Esophagus muscularis mucosa (tissue), 4 donors: Measurements from ENCODE around the gene STT3B. TPM values are rescaled to one million over a fixed set of nuclear protein-coding genes. Genes with fewer than 3 reads are reported as not detected.

ENCODE experiments used
- DNase-seq: peaks from one replicate; pipeline ENCODE4 v3.0.0-alpha.2; 2017; ENCODE audit errors: extremely low spot score
- H3K27ac ChIP-seq, 4 donors: fragments of 200-600 bp; sonication (generic); replicated peaks in 1 of 4; 1 replicate in 3 of 4; 2 replicates in 1 of 4; pipeline ENCODE4 v1.5.1; 2016 to 2019; ENCODE audit warnings: mild to moderate bottlenecking in 1 of 4
- H3K27me3 ChIP-seq, 4 donors: fragments of 200-600 bp; sonication (generic); one replicate each; pipeline versions ENCODE4 v1.5.1 to v1.6.0; 2016 to 2019
- H3K36me3 ChIP-seq, 4 donors: fragments of 200-600 bp; sonication (generic); one replicate each; pipeline ENCODE4 v1.5.1; 2016 to 2019
- H3K4me1 ChIP-seq, 4 donors: fragments of 200-600 bp; sonication (generic); one replicate each; pipeline ENCODE4 v1.5.1; 2016 to 2019
- H3K4me3 ChIP-seq, 4 donors: fragments of 200-600 bp; sonication (generic); 1 replicate in 2 of 4; 2 replicates in 2 of 4; pipeline ENCODE4 v1.5.1; 2016 to 2019; ENCODE audit warnings: mild to moderate bottlenecking in 4 of 4, moderate library complexity in 1 of 4
- H3K9me3 ChIP-seq, 4 donors: fragments of 200-600 bp; sonication (generic); 1 replicate in 3 of 4; 2 replicates in 1 of 4; pipeline ENCODE4 v1.5.1; 2016 to 2019
- EP300 ChIP-seq: sonication (generic); formaldehyde crosslinking; IDR thresholded peaks from one replicate; pipeline ENCODE4 v1.6.1; 2017; ENCODE audit warnings: antibody characterized with exemption
- POLR2A ChIP-seq: fragments of 450-650 bp; IDR thresholded peaks from one replicate; pipeline ENCODE4 v1.6.1; 2017; ENCODE audit warnings: antibody characterized with exemption, moderate library complexity, mild to moderate bottlenecking, low read depth
- POLR2AphosphoS5 ChIP-seq, 2 donors: sonication (generic); formaldehyde crosslinking; IDR thresholded peaks; one replicate each; pipeline ENCODE4 v1.6.1; 2017; ENCODE audit warnings: antibody characterized with exemption in 2 of 2
- WGBS: methylation state at CpG from one replicate; pipeline ENCODE4 v1.1.5; 2018; 5-methylcytosine and 5-hydroxymethylcytosine counted together
- intact Hi-C: fragments of 100-400 bp; cut with DNase I; formaldehyde crosslinking; loops from one replicate; pipeline ENCODE4 v1.15.1; 2023
- total RNA-seq, 4 donors: library from RNA; depleted of rRNA; stranded (reverse); fragments of >200 nt; gene quantifications; one replicate each; pipeline versions ENCODE4 v1.1.0 to v1.2.1, GENCODE V29; 2016
- TF ChIP-seq, protein P1 (sequence below), 3 experiments: fragments of 200-600 bp in 2 of 3; fragments of 450-650 bp in 1 of 3; sonication (generic) in 2 of 3; IDR thresholded peaks; one replicate each; pipeline ENCODE4 v1.5.1; 2017 to 2019; ENCODE audit warnings: antibody characterized with exemption in 3 of 3, mild to moderate bottlenecking in 2 of 3, moderate library complexity in 1 of 3

The STT3B gene
- total RNA-seq, 4 donors from 2014 or later: 58.8 to 74.3 (median 69.3) TPM

DNA sequence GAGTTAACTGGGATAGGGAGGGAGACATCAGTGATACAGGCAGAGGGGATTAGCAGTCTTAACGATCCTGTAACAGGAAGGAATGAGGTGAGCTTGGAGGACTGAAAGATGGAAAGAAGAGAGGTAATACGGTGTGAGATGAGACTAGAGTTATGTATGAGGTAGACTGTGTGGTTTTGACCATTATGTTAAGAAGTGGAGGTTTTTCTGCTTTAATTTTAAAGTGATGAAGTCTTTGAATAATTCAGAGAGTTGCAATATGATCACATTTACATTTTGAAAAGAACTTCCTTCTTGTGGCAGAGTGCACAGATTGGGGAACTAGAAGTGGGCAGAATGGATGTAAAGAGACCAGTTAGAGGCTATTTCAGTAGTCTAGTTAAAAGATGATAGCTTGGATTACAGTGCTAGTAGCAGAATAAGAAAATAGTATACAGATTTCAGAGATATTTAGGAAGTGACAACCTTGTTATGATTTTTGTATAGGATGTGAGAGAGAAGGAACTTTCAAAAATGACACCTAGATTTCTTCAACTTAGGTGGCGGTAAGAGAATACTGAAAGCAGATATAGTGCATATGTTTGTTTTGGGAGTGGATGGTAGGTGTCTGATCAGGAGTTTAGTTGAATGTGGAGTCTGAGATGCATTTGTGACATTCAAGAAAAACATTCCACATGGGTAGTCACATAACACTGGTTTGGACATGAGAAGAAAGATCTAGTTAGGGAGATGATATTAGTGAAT lies 40.5 kb downstream of the STT3B start:
- intact Hi-C loops: no loop called here
- Histone ChIP-seq H3K4me1 (peaks cover 17 to 31% (median 25%) of the 10 kb centered on the region in 4 donors), H3K36me3 (peaks cover 0 to 7% (median 0%) of the 10 kb centered on the region in 4 donors), H3K9me3 (no peaks in the 10 kb centered on the region), H3K4me3 (no peak overlapping the region), H3K27ac (no peak overlapping the region), H3K27me3 (no peaks in the 10 kb centered on the region)
- DNase-seq: no peak
- WGBS: 80% methylated on average over 3 of the region's 3 CpGs
- no peak for TF ChIP-seq POLR2AphosphoS5 (IDR thresholded peaks at IDR 0.05)
- TF ChIP-seq POLR2A: no peak
- TF ChIP-seq, protein P1, sequence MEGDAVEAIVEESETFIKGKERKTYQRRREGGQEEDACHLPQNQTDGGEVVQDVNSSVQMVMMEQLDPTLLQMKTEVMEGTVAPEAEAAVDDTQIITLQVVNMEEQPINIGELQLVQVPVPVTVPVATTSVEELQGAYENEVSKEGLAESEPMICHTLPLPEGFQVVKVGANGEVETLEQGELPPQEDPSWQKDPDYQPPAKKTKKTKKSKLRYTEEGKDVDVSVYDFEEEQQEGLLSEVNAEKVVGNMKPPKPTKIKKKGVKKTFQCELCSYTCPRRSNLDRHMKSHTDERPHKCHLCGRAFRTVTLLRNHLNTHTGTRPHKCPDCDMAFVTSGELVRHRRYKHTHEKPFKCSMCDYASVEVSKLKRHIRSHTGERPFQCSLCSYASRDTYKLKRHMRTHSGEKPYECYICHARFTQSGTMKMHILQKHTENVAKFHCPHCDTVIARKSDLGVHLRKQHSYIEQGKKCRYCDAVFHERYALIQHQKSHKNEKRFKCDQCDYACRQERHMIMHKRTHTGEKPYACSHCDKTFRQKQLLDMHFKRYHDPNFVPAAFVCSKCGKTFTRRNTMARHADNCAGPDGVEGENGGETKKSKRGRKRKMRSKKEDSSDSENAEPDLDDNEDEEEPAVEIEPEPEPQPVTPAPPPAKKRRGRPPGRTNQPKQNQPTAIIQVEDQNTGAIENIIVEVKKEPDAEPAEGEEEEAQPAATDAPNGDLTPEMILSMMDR (IDR thresholded peaks at IDR 0.05): no peak
- TF ChIP-seq EP300: no peak

DNA sequence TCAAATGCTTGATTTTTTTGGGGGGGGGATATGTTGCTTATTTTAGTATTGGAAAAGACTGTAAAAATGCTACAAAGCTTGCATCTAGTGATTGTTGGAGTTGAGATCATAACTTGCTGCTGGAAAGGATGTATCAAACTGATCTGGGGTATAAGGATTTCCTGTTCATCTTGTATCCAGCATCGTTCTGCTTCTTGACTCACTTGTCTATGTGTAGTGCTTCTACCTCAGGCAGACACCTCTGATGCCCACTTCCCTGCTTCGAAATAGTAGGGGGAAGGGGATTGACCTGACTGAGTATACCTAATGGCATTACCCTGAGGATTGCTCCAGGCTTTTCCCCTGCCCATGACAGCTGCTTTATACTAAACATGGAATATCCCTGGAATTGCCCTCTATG lies 42.7 kb downstream of the STT3B start:
- Histone ChIP-seq H3K9me3 (no peaks in the 10 kb centered on the region), H3K4me1 (peaks cover 21 to 37% (median 26%) of the 10 kb centered on the region in 4 donors), H3K4me3 (no peak overlapping the region), H3K27me3 (no peaks in the 10 kb centered on the region), H3K36me3 (peaks cover 0 to 7% (median 2%) of the 10 kb centered on the region in 4 donors), H3K27ac (no peak overlapping the region)
- no peak for DNase-seq
- intact Hi-C loops: no loop called here
- 73% methylated on average over 2 of the region's 2 CpGs for WGBS
- TF ChIP-seq POLR2A: no peak
- TF ChIP-seq POLR2AphosphoS5 (IDR thresholded peaks at IDR 0.05): no peak
- TF ChIP-seq EP300: no peak
- TF ChIP-seq, protein P1 (IDR thresholded peaks at IDR 0.05): no peak

DNA sequence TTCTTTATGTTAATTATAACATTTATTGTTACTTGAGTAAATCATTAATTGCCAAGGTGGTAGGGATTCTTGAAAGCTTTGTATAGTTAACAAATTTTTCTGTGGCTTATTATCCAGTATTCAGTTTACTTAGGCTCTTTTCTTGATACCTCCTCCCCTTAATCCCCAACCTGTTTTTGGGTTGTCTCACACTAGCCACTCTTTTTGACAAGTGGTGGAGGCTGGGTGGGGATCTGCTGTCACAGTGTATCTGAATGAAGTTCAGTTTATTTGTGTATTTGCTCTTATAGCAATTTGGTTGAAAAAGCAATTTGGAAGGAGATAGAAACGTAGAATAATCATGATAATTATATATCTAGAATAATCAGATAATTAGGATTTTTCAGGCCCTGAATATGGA lies 43.8 kb downstream of the STT3B start:
- Histone ChIP-seq H3K9me3 (no peaks in the 10 kb centered on the region), H3K4me3 (no peak overlapping the region), H3K27me3 (no peaks in the 10 kb centered on the region), H3K36me3 (peaks cover 0 to 7% (median 2%) of the 10 kb centered on the region in 4 donors), H3K27ac (no peak overlapping the region), H3K4me1 (peaks cover 18 to 38% (median 28%) of the 10 kb centered on the region in 4 donors)
- DNase-seq: no peak
- intact Hi-C loops: no loop called here
- TF ChIP-seq POLR2A: no peak
- TF ChIP-seq, protein P1 (IDR thresholded peaks at IDR 0.05): no peak
- TF ChIP-seq POLR2AphosphoS5 (IDR thresholded peaks at IDR 0.05): no peak
- no peak for TF ChIP-seq EP300
- 88% methylated on average over 1 of the region's 1 CpG for WGBS

DNA sequence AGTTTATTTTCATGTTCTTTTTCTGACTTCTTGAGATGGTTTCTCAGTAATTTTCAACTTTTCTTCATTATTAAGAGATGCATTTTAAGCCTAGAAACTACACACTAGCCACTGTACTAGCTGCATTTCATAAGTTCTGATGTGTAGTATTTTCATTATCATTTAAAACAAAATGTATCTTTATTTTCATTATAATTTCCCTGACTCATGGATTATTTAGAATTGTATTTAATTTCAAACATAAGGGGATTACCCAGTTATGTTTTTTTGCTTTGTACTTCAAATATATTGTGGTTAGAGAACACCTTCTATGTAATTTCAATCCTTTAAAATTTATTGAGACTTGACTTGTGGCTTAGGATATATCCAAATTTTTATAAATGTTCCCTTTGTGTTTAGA lies 44.5 kb downstream of the STT3B start:
- peaks cover 0 to 7% (median 2%) of the 10 kb centered on the region in 4 donors for H3K36me3 ChIP-seq
- no peak for DNase-seq
- no peak for TF ChIP-seq POLR2AphosphoS5 (IDR thresholded peaks at IDR 0.05)
- intact Hi-C loops: no loop called here
- H3K9me3 ChIP-seq: no peaks in the 10 kb centered on the region
- no peak overlapping the region for H3K27ac ChIP-seq
- peaks cover 17 to 44% (median 32%) of the 10 kb centered on the region in 4 donors for H3K4me1 ChIP-seq
- H3K27me3 ChIP-seq: no peaks in the 10 kb centered on the region
- no peak overlapping the region for H3K4me3 ChIP-seq

DNA sequence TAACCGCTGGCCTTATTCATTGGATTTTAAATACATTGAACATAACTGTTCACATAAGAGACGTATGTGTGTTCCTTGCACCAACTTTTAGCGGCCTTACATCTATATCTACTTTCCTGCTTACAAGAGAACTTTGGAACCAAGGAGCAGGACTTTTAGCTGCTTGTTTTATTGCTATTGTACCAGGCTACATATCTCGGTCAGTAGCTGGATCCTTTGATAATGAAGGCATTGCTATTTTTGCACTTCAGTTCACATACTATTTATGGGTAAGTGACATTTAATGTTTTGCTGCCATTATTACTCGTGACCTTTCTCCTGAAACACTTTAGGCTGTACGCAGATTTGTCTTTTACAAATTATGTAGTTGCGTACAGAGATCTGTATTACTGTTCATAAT lies 47.1 kb downstream of the STT3B start:
- H3K36me3 ChIP-seq: peaks cover 0 to 7% (median 2%) of the 10 kb centered on the region in 4 donors
- H3K27ac ChIP-seq: no peak overlapping the region
- WGBS: 82% methylated on average over 7 of the region's 7 CpGs
- no peak overlapping the region for H3K4me3 ChIP-seq
- intact Hi-C loops: no loop called here
- TF ChIP-seq POLR2A (no peak), POLR2AphosphoS5 (IDR thresholded peaks at IDR 0.05) (no peak), EP300 (no peak)
- TF ChIP-seq, protein P1 (IDR thresholded peaks at IDR 0.05): no peak
- DNase-seq: no peak
- peaks cover 5 to 23% (median 15%) of the 10 kb centered on the region in 4 donors for H3K4me1 ChIP-seq
- H3K27me3 ChIP-seq: no peaks in the 10 kb centered on the region
- H3K9me3 ChIP-seq: peaks cover 0 to 6% (median 0%) of the 10 kb centered on the region in 4 donors
